Measurements from ENCODE around the gene SDC3.

GRCh38 chr1:30872033-30872947 is 36.3 kb downstream of the SDC3 start:
- TF ChIP-seq CTCF (IDR thresholded peaks at IDR 0.05; ENCODE audit: low read depth, low read length, poor library complexity, severe bottlenecking) (no peak), EZH2phosphoT487 (IDR thresholded peaks at IDR 0.05; ENCODE audit: borderline replicate concordance, low read length) (no peak)
